ENCODE results near the gene SC5D.

SC5D gene

GRCh38 chr11:121356357-121356756 lies 63.8 kb downstream of the SC5D start:
- DNase-seq (ENCODE audit: low read depth), result no peak

All from ELR (cell line).